SK-N-SH treated with all-trans-retinoic acid at 6 μM for 48 hours (cell line): ENCODE data around the gene NTM.

Experiments
- ATAC-seq: fragments of 200-7000 bp; cut with Tn5 transposase; 3 replicates; pipeline ENCODE4 v1.9.1; 2020; ENCODE audit warnings: mild to moderate bottlenecking, moderate library complexity
- ARNTL ChIP-seq: fragments of 450-650 bp; formaldehyde crosslinking; IDR thresholded peaks from 2 replicates; pipeline ENCODE4 v1.5.0; 2020; ENCODE audit warnings: low read depth, mild to moderate bottlenecking, moderate library complexity, borderline replicate concordance
- CREB5 ChIP-seq: fragments of 250-450 bp; sonication (Bioruptor Pico); IDR thresholded peaks from 2 replicates; pipeline ENCODE4 v1.5.1; 2020; ENCODE audit warnings: low read depth, mild to moderate bottlenecking, moderate library complexity
- CSDC2 ChIP-seq: fragments of 250-450 bp; sonication (Bioruptor Pico); IDR thresholded peaks from 2 replicates; pipeline ENCODE4 v1.5.0; 2020; ENCODE audit warnings: mild to moderate bottlenecking, moderate library complexity
- CSRNP3 ChIP-seq: fragments of 250-450 bp; sonication (Bioruptor Pico); IDR thresholded peaks from 2 replicates; pipeline ENCODE4 v1.5.1; 2021; ENCODE audit warnings: mild to moderate bottlenecking, moderate library complexity
- GLIS3 ChIP-seq: fragments of 250-450 bp; sonication (Bioruptor Pico); IDR thresholded peaks from 2 replicates; pipeline ENCODE4 v1.5.0; 2020; ENCODE audit warnings: mild to moderate bottlenecking, moderate library complexity
- ISL1 ChIP-seq: fragments of 250-450 bp; sonication (Bioruptor Pico); IDR thresholded peaks from 2 replicates; pipeline ENCODE4 v2.1.2; 2022; ENCODE audit warnings: mild to moderate bottlenecking, moderate library complexity
- OSR1 ChIP-seq: fragments of 250-450 bp; sonication (Bioruptor Pico); IDR thresholded peaks from 2 replicates; pipeline ENCODE4 v1.8.0; 2022; ENCODE audit warnings: moderate library complexity, mild to moderate bottlenecking, inconsistent platforms
- PATZ1 ChIP-seq: fragments of 250-450 bp; sonication (Bioruptor Pico); IDR thresholded peaks from 2 replicates; pipeline ENCODE4 v1.8.0; 2020; ENCODE audit warnings: mild to moderate bottlenecking, moderate library complexity, borderline replicate concordance
- POU6F1 ChIP-seq: fragments of 250-450 bp; sonication (Bioruptor Pico); IDR thresholded peaks from 2 replicates; pipeline ENCODE4 v1.8.0; 2021; ENCODE audit warnings: low read depth, mild to moderate bottlenecking, moderate library complexity, borderline replicate concordance
- PPARA ChIP-seq: fragments of 250-450 bp; sonication (Bioruptor Pico); IDR thresholded peaks from 2 replicates; pipeline ENCODE4 v1.5.0; 2020; ENCODE audit warnings: mild to moderate bottlenecking, borderline replicate concordance
- RARB ChIP-seq: fragments of 250-450 bp; sonication (Bioruptor Pico); IDR thresholded peaks from 2 replicates; pipeline ENCODE4 v1.8.0; 2021; ENCODE audit warnings: mild to moderate bottlenecking, moderate library complexity
- TOX ChIP-seq: fragments of 250-450 bp; sonication (Bioruptor Pico); IDR thresholded peaks from 2 replicates; pipeline ENCODE4 v1.8.0; 2021; ENCODE audit warnings: mild to moderate bottlenecking, moderate library complexity, borderline replicate concordance
- TSHZ2 ChIP-seq: fragments of 250-450 bp; sonication (Bioruptor Pico); IDR thresholded peaks from 2 replicates; pipeline ENCODE4 v1.5.0; 2020; ENCODE audit warnings: mild to moderate bottlenecking, moderate library complexity
- ZC3H10 ChIP-seq: fragments of 250-450 bp; sonication (Bioruptor Pico); IDR thresholded peaks from 2 replicates; pipeline ENCODE4 v1.5.1; 2021; ENCODE audit warnings: mild to moderate bottlenecking, moderate library complexity
- ZFP3 ChIP-seq: fragments of 250-450 bp; sonication (Bioruptor Pico); IDR thresholded peaks from 2 replicates; pipeline ENCODE4 v1.5.0; 2020; ENCODE audit warnings: mild to moderate bottlenecking, moderate library complexity
- ZFP30 ChIP-seq: fragments of 450-650 bp; formaldehyde crosslinking; IDR thresholded peaks from 2 replicates; pipeline ENCODE4 v1.5.0; 2022; ENCODE audit warnings: mild to moderate bottlenecking, moderate library complexity
- ZNF565 ChIP-seq: fragments of 450-650 bp; formaldehyde crosslinking; conservative IDR thresholded peaks from 2 replicates; pipeline ENCODE4 v1.5.0; 2020; ENCODE audit warnings: low read depth, mild to moderate bottlenecking, moderate library complexity
- ZNF70 ChIP-seq: fragments of 450-650 bp; formaldehyde crosslinking; IDR thresholded peaks from 2 replicates; pipeline ENCODE4 v1.5.0; 2020; ENCODE audit warnings: mild to moderate bottlenecking, moderate library complexity
- ZNF8 ChIP-seq: fragments of 450-650 bp; formaldehyde crosslinking; IDR thresholded peaks from 2 replicates; pipeline ENCODE4 v1.5.0; 2020; ENCODE audit warnings: mild to moderate bottlenecking, moderate library complexity

NTM gene

GRCh38 chr11:131745405-131745804, 375.0 kb downstream of the NTM start:
- TF ChIP-seq CSDC2 (no peak), PATZ1 (CRISPR knock-in tag) (no peak), ARNTL (CRISPR knock-in tag) (no peak), ZC3H10 (CRISPR knock-in tag) (no peak), TSHZ2 (CRISPR knock-in tag) (no peak), RARB (no peak), ZFP30 (CRISPR knock-in tag) (no peak), CSRNP3 (CRISPR knock-in tag) (no peak), GLIS3 (CRISPR knock-in tag) (no peak), PPARA (no peak), TOX (CRISPR knock-in tag) (no peak), ZNF8 (CRISPR knock-in tag) (no peak), ZNF70 (CRISPR knock-in tag) (no peak), OSR1 (CRISPR knock-in tag) (no peak), ZFP3 (CRISPR knock-in tag) (no peak), POU6F1 (CRISPR knock-in tag) (no peak)
- no peak for ATAC-seq

GRCh38 chr11:131746201-131746600, 375.8 kb downstream of the NTM start:
- TF ChIP-seq PPARA (no peak), TOX (CRISPR knock-in tag) (no peak), ZC3H10 (CRISPR knock-in tag) (no peak), TSHZ2 (CRISPR knock-in tag) (no peak), ZNF8 (CRISPR knock-in tag) (no peak), ARNTL (CRISPR knock-in tag) (no peak), ZFP30 (CRISPR knock-in tag) (no peak), CSDC2 (no peak), ZFP3 (CRISPR knock-in tag) (no peak)
- ATAC-seq: no peak

- peak; percentile 89 for ATAC-seq
- TF ChIP-seq ZC3H10 (CRISPR knock-in tag) (no peak), ZFP3 (CRISPR knock-in tag) (no peak), ISL1 (CRISPR knock-in tag) (no peak), ZNF70 (CRISPR knock-in tag) (no peak), PATZ1 (CRISPR knock-in tag) (no peak), ZNF565 (no peak), POU6F1 (CRISPR knock-in tag) (no peak), CREB5 (CRISPR knock-in tag) (no peak), PPARA (no peak), ZFP30 (CRISPR knock-in tag) (no peak)
Observed at GRCh38 chr11:131748151-131749050, 378.0 kb downstream of the NTM start.
